ENCODE data around the gene RNASEH2B.

RNASEH2B gene

GRCh38 chr13:50907781-50908180 lies 1.8 kb upstream of the RNASEH2B start:
- DNase-seq (ENCODE audit: low read depth in 3 of 3), result no peak

DNA sequence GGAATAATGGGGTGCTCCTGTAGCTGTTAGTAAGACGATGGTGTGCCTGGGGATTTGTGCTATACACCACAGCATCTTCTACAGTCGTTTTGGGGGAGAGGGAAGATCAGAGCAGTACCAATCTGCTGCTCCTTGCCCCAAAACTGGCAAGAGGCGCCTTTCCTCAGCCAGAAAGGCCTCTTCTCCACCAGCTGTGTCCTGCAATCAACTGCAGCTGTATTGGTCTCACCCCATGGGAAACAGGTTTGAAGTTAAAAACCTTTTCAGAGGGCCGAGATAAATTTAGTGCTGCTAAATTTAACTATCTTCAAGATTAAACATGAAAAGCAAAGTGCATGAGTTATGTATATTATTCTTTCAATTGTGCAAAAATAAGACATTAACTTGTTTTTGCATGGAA lies 1.2 kb upstream of the RNASEH2B start:
- DNase-seq (ENCODE audit: low read depth in 3 of 3), result no peak

DNA sequence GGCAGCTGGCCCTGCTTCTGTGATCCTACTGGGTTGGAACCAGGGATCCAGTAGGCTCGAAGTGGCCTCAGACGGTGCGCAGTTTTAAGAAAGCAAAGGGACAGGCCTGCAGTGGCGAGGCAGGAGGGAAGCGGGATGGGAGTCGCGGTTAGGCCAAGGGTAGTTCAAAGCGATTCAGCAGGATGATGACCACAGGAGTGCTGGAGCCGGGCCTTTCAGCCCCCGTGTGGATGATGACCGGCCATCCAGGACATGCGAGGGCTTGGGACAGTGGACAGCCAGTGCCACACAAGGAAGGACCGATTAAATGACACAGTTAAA lies 854 bp downstream of the RNASEH2B start:
- no peak for DNase-seq (ENCODE audit: low read depth in 3 of 3)

GRCh38 chr13:50911081-50911631 lies 1.6 kb downstream of the RNASEH2B start:
- no peak for DNase-seq (ENCODE audit: low read depth in 3 of 3)

GRCh38 chr13:50911937-50912795 lies 2.6 kb downstream of the RNASEH2B start:
- peak; percentile 85 to 86 (median 86) for DNase-seq (ENCODE audit: low read depth in 3 of 3)

- DNase-seq (ENCODE audit: low read depth in 3 of 3), result no peak
Observed at GRCh38 chr13:50912851-50913250, 3.3 kb downstream of the RNASEH2B start.

- no peak for DNase-seq (ENCODE audit: low read depth in 3 of 3)
Observed at GRCh38 chr13:50914176-50914700, 4.6 kb downstream of the RNASEH2B start.

DNA sequence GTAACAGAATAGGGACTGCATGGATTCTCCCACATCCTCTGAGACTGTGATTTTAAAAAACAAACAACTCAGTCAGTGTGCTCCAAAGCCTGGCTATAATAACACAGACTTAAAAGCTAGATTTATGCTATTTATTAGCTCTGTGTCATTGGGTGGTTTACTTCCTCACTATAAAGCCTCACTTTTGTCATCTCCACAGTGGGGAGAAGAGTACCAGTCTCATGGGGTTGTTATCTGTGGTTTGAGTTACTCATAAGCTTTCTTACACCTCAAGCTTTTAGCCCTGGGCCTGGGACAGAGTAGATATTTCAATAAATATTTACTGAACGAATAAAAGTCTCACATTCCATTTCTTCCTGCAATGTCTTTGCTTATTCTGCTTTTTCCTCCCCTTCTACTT lies 5.3 kb downstream of the RNASEH2B start:
- no peak for DNase-seq (ENCODE audit: low read depth in 3 of 3)

DNA sequence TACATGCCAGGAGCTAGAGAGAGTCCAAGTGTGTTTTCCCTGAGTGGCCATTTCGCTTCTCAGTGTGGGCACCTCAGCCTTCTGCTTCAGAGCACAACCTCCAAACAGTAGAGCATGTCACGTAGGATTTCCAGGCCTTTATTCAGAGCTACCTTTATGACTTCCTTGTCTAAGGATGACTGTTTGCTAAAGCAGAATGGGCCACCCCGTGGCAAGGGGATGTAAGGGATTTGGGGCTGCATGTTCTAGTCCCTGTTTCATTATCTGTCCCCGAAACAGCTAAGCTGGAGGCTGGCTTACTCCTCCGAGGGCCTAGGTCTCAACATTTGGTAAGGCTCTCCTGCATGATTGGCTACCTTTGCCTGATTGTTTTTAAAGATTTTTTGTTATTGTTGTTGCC lies 6.0 kb downstream of the RNASEH2B start:
- DNase-seq (ENCODE audit: low read depth in 3 of 3), result no peak

DNA sequence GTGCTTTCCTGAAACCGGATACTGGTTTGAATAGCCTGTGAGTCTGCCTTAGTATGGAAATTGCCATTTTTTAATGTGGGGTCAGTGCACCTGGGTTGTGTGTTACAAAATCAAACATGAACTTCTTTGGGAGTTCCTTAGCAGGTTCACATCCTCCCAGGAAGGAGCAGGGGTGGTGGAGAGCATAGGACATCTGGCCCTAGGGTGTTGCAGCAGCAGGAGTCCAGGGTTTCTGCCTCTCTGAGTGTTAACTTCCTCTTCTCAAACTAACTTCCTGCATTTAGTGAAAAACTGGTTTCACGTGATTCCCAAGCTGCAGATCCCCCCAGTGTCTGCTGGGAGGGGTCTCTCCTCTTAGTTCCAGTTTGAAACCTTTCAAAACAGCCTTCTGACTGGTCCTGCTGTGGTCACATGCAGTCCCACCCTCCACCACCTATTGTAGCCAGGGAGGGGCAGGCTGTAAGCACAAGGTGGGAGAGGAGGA lies 7.2 kb downstream of the RNASEH2B start:
- no peak for DNase-seq (ENCODE audit: low read depth in 3 of 3)

GRCh38 chr13:50917572-50917971 lies 8.0 kb downstream of the RNASEH2B start:
- DNase-seq (ENCODE audit: low read depth in 3 of 3), result no peak

- no peak for DNase-seq (ENCODE audit: low read depth in 3 of 3)
Observed at GRCh38 chr13:50918567-50918966, 9.0 kb downstream of the RNASEH2B start.

DNA sequence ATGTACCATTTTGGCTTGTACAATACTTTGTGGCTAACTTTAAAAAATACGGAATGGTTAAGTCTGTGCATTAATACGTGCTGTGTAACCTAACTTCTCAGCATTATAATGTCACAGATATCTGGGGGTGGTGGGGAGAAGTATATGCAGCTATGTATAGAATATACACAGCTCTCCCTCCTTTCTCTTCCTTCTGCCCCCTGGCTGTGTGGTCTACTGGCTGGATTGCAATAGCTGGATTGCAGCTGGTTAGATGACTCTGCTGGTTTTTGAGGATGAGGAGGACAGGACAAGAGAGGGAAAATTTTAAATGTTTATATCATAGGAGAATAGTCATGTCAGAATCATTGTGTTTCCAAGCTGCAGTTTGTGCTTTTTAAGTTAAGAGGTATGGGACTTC lies 9.7 kb downstream of the RNASEH2B start:
- DNase-seq (ENCODE audit: low read depth in 3 of 3), result no peak

DNA sequence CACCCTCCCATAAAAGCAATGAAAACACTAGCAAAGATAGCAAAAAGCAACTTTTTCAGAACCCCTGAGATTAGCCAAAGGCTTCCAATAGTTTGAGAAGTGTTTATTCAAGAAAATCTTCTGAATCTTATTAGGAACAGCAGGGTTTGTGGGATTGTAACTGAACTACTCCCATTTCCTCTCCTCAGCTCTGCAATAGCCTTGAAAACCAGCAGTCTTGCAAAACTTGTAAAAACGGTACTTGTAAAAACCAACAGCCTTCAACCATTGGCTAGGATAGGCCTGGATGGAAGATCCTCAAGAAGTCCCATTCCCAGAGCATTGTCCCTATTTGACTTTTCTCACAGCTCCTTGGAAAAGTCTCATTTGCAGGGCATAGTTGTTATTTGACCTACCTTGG lies 12.1 kb downstream of the RNASEH2B start:
- DNase-seq (ENCODE audit: low read depth in 3 of 3), result no peak

DNA sequence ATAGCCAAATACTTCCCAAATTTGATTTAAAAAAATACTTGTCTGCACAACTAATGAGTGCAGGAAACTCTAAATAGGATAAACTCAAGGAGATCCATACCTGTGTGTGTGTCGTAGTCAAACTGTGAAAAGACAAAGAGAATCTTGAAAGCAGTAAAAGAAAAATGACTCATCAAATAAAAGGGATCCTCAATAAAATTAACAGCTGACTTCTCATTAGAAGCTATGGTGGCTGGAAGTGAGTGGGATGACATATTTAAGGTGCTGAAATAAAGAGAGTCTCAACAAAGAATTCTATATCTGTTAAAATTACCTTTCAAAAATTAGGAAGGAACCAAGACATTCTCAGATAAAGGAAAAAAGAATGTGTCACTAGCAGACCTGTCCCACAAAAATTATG lies 13.7 kb downstream of the RNASEH2B start:
- no peak for DNase-seq (ENCODE audit: low read depth in 3 of 3)

DNA sequence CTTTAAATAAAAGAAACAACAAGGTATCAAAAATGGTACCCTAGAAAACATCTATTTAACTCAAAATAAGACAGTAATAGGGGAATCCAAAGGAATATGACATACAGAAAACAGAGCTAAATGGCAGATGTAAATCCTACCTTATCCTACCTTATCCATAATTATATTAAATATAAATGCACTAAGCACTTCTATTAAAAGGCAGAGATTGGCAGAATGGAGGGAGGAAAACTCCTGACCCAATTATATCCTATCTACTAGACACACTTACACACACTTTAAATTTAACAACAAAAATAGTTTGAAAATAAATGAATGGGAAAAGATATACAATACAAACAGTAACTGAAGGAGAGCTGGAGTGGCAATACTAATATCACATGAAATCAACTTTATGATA lies 14.4 kb downstream of the RNASEH2B start:
- DNase-seq (ENCODE audit: low read depth in 3 of 3), result no peak

- no peak for DNase-seq (ENCODE audit: low read depth in 3 of 3)
Observed at GRCh38 chr13:50927701-50928100, 18.1 kb downstream of the RNASEH2B start.

DNA sequence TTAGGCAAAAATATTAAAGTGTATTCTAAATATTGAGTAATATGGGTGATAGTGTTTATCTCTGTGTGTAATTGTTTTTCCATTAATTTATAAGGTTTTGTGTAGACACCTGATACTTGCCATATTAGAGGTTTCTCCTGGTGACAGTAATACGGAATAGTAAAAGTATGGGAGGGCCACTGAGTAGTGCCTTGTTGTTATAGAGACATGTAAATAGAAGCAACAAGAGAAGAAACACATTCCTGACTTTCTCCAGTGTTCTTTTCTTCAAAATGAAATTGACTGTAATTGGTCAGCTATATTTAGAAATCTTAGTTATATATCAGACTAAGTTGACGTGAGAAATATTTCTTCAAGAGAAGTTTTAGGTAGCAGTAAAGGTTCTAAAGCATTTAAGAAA lies 18.5 kb downstream of the RNASEH2B start:
- no peak for DNase-seq (ENCODE audit: low read depth in 3 of 3)

DNA sequence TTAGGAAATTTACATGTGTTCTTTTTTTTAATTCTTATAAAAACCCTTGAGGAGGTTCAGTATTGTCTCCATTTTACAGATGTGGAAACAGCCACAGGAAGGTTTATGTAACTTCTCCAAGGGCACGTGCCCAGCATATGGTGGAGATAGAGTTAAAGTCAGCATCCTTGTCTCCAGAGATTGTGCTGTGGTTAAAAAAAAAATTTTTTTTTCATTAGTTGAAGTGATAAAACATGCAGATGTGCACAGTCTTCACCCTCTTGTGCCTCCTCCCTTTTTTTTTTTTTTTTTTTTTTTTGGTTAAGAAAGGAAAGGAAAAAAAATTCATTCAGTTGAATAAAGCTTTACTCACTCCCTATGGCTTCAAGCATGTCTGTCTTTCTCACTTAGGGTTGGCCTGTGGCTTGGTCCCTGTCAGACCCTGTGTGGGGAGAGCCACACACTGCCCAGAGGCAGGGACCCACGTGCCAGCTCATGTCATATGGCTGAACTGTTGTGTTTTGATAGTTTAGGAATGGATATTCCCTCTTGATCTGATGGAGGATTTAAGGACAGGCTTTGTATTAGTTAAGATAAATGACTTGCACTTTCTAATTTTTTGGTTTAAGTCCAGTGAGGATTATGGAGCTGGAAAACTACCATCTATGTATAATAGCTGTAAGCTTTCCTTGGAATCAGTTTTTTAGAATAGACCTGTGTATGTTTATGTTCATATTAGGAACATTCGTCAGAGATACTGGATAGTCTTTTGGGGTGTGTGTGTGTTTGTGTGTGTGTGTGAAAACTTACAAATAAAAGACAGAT lies 19.3 kb downstream of the RNASEH2B start:
- DNase-seq (ENCODE audit: low read depth in 3 of 3), result no peak

- no peak for DNase-seq (ENCODE audit: low read depth in 3 of 3)
Observed at GRCh38 chr13:50932091-50932490, 22.5 kb downstream of the RNASEH2B start.

- no peak for DNase-seq (ENCODE audit: low read depth in 3 of 3)
Observed at GRCh38 chr13:50934735-50935435, 25.3 kb downstream of the RNASEH2B start.

GRCh38 chr13:50936679-50937078 lies 27.1 kb downstream of the RNASEH2B start:
- no peak for DNase-seq (ENCODE audit: low read depth in 3 of 3)
